ENCODE data around the gene NELL1. TPM values are rescaled to one million over a fixed set of nuclear protein-coding genes. Genes with fewer than 3 reads are reported as not detected.

Gene NELL1
- total RNA-seq, 2 donors from 2014 or later, result not detected

DNA sequence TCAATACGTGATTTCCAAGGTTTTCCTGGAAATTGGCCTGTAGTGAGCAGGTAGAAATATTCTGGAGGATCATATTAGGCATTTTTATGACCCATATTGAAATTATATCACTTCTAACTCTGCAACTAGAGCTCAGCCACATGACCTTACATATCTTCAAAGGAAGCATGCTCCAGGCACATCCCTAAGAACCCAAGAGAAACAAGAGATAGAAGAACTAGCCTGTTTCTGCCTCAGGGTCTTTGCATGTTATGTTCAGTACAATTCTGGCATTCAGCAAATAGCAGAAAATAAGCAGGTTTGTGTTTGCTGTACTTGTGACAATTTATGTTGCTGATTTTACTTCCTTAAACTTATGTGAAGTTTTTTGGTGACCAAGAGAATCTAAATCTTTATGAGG lies 859.8 kb downstream of the NELL1 start:
- DNase-seq, result no peak
- TF ChIP-seq, protein P1, sequence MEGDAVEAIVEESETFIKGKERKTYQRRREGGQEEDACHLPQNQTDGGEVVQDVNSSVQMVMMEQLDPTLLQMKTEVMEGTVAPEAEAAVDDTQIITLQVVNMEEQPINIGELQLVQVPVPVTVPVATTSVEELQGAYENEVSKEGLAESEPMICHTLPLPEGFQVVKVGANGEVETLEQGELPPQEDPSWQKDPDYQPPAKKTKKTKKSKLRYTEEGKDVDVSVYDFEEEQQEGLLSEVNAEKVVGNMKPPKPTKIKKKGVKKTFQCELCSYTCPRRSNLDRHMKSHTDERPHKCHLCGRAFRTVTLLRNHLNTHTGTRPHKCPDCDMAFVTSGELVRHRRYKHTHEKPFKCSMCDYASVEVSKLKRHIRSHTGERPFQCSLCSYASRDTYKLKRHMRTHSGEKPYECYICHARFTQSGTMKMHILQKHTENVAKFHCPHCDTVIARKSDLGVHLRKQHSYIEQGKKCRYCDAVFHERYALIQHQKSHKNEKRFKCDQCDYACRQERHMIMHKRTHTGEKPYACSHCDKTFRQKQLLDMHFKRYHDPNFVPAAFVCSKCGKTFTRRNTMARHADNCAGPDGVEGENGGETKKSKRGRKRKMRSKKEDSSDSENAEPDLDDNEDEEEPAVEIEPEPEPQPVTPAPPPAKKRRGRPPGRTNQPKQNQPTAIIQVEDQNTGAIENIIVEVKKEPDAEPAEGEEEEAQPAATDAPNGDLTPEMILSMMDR (IDR thresholded peaks at IDR 0.05), result no peak
- no peak for TF ChIP-seq POLR2A (IDR thresholded peaks at IDR 0.05)
- intact Hi-C loops (cut with DNase I), result no loop called here
- H3K4me1 ChIP-seq, result no peaks in the 10 kb centered on the region
- 39 to 52% methylated on average over 1 of the region's 1 CpG for WGBS, 2 donors
- no peak overlapping the region for H3K27ac ChIP-seq
- H3K36me3 ChIP-seq (replicated peaks in 1 of 2; ENCODE audit: insufficient read depth in 1 of 2, low read depth in 2 of 2), result no peaks in the 10 kb centered on the region
- H3K9me3 ChIP-seq, result no peaks in the 10 kb centered on the region
- H3K27me3 ChIP-seq, result no peaks in the 10 kb centered on the region
- H3K4me3 ChIP-seq, result no peak overlapping the region
- ATAC-seq, result no peak

DNA sequence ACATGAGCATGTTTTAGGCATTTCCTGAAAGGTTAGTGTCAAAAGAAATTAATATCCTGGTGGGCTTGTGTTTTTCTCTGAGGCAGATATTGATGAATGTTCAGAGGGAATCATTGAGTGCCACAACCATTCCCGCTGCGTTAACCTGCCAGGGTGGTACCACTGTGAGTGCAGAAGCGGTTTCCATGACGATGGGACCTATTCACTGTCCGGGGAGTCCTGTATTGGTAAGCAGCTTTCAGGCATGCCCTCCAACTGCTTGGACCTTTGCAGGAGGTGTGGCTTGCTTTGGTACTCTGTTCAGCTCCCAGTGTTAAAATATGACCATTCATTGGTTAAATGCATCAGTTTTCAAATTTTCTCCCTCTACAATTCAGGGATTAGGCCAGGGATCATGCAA lies 864.9 kb downstream of the NELL1 start:
- no peaks in the 10 kb centered on the region for H3K9me3 ChIP-seq
- no peaks in the 10 kb centered on the region for H3K36me3 ChIP-seq (replicated peaks in 1 of 2; ENCODE audit: insufficient read depth in 1 of 2, low read depth in 2 of 2)
- no peaks in the 10 kb centered on the region for H3K27me3 ChIP-seq
- no peak overlapping the region for H3K4me3 ChIP-seq
- DNase-seq, result no peak
- WGBS, 2 donors, result 62 to 70% methylated on average over 5 of the region's 5 CpGs
- H3K4me1 ChIP-seq, result no peaks in the 10 kb centered on the region
- intact Hi-C loops (cut with DNase I), result no loop called here
- no peak for ATAC-seq
- H3K27ac ChIP-seq, result no peak overlapping the region
- TF ChIP-seq, protein P1 (IDR thresholded peaks at IDR 0.05), result no peak
- TF ChIP-seq POLR2A (IDR thresholded peaks at IDR 0.05), result no peak

DNA sequence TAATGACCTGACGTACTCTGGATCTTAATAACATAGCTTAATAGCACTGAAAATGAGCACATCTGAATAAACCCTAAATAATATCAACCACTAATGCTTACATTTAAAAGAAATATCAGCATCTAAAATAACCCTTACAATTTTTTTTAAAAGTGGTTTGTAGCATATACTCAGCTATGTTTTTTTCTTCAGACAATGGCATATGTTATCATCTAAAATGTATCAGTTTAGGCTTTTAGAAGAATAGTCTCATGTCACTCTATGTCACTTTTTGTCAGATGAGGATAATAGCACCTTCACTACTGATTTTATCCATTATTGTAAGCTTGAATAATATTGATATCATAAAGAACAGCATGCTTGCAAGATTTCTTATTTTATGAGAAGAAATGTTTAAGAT lies 868.6 kb downstream of the NELL1 start:
- DNase-seq (no peak), ATAC-seq (no peak)
- TF ChIP-seq POLR2A (IDR thresholded peaks at IDR 0.05), result no peak
- TF ChIP-seq, protein P1 (IDR thresholded peaks at IDR 0.05), result no peak
- no peaks in the 10 kb centered on the region for H3K27me3 ChIP-seq
- H3K27ac ChIP-seq, result no peak overlapping the region
- H3K4me1 ChIP-seq, result no peaks in the 10 kb centered on the region
- no peak overlapping the region for H3K4me3 ChIP-seq
- no peaks in the 10 kb centered on the region for H3K9me3 ChIP-seq
- H3K36me3 ChIP-seq (replicated peaks in 1 of 2; ENCODE audit: insufficient read depth in 1 of 2, low read depth in 2 of 2), result no peaks in the 10 kb centered on the region
- 55 to 75% methylated on average over 1 of the region's 1 CpG for WGBS, 2 donors
- intact Hi-C loops (cut with DNase I), result no loop called here

DNA sequence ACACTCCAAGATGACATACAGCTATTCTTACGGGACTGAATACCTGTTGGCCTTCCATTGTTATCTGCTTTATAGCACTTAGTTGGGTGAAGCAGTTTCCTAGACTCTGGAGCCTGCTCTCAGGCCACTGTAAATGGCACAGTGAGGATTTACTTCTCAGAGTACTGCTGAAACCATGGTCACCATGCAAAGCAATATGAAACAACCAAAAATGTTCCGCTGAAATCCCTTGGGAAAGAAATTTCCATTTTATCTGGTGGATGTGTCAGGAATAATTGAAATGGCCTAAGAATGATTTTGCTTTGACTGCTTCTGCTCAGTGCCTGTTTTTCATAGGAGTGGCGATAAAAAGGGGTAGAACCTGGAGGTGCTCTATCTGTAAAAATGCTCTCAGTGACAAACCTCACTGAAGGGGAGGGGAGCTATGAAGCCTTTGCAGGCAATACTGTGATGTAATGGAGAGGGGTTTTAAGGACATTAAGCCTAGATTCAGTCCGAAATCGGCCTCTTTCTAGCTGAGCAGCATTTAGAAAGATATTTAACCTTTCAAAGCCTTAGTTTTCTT lies 871.9 kb downstream of the NELL1 start:
- Histone ChIP-seq H3K27me3 (no peaks in the 10 kb centered on the region), H3K36me3 (replicated peaks in 1 of 2; ENCODE audit: insufficient read depth in 1 of 2, low read depth in 2 of 2) (no peaks in the 10 kb centered on the region), H3K9me3 (no peaks in the 10 kb centered on the region), H3K27ac (no peak overlapping the region), H3K4me3 (no peak overlapping the region), H3K4me1 (no peaks in the 10 kb centered on the region)
- ATAC-seq (no peak), DNase-seq (no peak)
- intact Hi-C loops (cut with DNase I), result no loop called here
- TF ChIP-seq, protein P1 (IDR thresholded peaks at IDR 0.05), result no peak
- no peak for TF ChIP-seq POLR2A (IDR thresholded peaks at IDR 0.05)
- 53 to 62% methylated on average over 5 of the region's 5 CpGs for WGBS, 2 donors

DNA sequence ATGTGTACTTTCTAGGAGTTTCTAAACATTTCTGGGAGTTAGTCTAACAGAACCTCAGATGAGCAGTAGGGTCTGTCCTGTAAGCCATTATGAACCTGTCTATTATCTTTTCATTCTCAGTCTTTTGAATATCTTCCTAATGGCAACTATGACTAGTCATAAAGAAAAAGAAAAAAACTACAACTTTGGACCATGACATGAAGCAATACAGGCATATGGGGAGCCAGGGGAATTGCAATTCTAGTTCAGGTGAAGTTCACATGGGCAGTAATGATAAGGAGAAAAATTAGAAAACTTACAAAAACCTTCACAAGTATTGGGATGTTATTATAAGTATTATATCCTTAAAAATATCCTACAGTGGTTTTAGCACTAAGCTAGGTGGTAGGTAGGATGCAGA lies 874.5 kb downstream of the NELL1 start:
- TF ChIP-seq, protein P1 (IDR thresholded peaks at IDR 0.05), result no peak
- no peak for TF ChIP-seq POLR2A (IDR thresholded peaks at IDR 0.05)
- Histone ChIP-seq H3K27ac (no peak overlapping the region), H3K27me3 (no peaks in the 10 kb centered on the region), H3K4me1 (no peaks in the 10 kb centered on the region), H3K9me3 (no peaks in the 10 kb centered on the region), H3K4me3 (no peak overlapping the region), H3K36me3 (replicated peaks in 1 of 2; ENCODE audit: insufficient read depth in 1 of 2, low read depth in 2 of 2) (no peaks in the 10 kb centered on the region)
- ATAC-seq (no peak), DNase-seq (no peak)
- intact Hi-C loops (cut with DNase I), result no loop called here

Data from body of pancreas (tissue), 4 donors.